GM19193 (cell line): ENCODE data around the gene REEP6.

ENCODE experiments used
- POLR2A ChIP-seq: IDR thresholded peaks from 4 replicates; pipeline ENCODE4 v1.6.1; 2011; ENCODE audit not compliant: insufficient read depth, insufficient read length; ENCODE audit errors: extremely low read depth

The REEP6 gene

GRCh38 chr19:1467215-1467489 is 23.8 kb upstream of the REEP6 start:
- no peak for TF ChIP-seq POLR2A

GRCh38 chr19:1467490-1468273 is 23.3 kb upstream of the REEP6 start:
- TF ChIP-seq POLR2A = no peak

DNA sequence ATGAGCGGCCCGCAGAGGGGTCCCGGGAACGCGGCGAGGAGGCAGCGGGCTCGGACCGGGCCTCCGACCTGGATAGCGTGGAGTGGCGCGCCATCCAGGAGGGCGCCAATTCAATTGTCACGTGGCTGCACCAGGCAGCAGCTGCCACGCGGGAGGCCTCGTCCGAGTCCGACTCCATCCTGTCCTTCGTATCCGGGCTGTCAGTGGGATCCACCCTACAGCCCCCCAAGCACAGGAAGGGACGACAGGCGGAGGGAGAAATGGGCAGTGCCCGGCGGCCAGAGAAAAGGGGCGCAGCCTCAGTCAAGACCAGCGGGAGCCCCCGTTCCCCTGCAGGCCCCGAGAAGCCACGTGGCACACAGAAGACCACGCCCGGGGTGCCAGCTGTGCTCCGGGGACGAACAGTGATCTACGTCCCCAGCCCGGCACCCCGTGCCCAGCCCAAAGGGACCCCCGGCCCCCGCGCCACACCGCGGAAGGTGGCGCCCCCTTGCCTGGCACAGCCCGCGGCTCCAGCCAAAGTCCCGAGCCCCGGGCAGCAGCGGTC is 22.6 kb upstream of the REEP6 start:
- no peak for TF ChIP-seq POLR2A

DNA sequence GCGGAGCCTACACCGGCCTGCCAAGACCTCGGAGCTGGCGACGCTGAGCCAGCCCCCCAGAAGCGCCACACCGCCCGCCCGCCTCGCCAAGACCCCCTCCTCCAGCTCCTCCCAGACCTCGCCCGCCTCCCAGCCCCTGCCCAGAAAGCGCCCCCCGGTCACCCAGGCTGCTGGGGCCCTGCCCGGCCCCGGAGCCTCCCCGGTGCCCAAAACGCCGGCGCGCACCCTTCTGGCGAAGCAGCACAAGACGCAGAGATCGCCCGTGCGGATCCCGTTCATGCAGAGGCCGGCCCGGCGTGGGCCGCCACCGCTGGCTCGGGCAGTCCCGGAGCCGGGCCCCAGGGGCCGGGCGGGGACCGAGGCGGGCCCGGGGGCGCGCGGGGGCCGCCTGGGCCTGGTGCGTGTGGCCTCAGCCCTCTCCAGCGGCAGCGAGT is 22.1 kb upstream of the REEP6 start:
- no peak for TF ChIP-seq POLR2A

- TF ChIP-seq POLR2A = no peak
These were observed 21.5 kb upstream of the REEP6 start for GRCh38 chr19:1469255-1470054.

- no peak for TF ChIP-seq POLR2A
These were observed 21.0 kb upstream of the REEP6 start for GRCh38 chr19:1470055-1470304.

- no peak for TF ChIP-seq POLR2A
These were observed 20.5 kb upstream of the REEP6 start for GRCh38 chr19:1470305-1471009.

- no peak for TF ChIP-seq POLR2A
These were observed 19.9 kb upstream of the REEP6 start for GRCh38 chr19:1471010-1471514.

- TF ChIP-seq POLR2A = no peak
These were observed 19.3 kb upstream of the REEP6 start for GRCh38 chr19:1471515-1472160.

GRCh38 chr19:1472231-1473084 is 18.5 kb upstream of the REEP6 start:
- no peak for TF ChIP-seq POLR2A

GRCh38 chr19:1473085-1473851 is 17.7 kb upstream of the REEP6 start:
- no peak for TF ChIP-seq POLR2A

DNA sequence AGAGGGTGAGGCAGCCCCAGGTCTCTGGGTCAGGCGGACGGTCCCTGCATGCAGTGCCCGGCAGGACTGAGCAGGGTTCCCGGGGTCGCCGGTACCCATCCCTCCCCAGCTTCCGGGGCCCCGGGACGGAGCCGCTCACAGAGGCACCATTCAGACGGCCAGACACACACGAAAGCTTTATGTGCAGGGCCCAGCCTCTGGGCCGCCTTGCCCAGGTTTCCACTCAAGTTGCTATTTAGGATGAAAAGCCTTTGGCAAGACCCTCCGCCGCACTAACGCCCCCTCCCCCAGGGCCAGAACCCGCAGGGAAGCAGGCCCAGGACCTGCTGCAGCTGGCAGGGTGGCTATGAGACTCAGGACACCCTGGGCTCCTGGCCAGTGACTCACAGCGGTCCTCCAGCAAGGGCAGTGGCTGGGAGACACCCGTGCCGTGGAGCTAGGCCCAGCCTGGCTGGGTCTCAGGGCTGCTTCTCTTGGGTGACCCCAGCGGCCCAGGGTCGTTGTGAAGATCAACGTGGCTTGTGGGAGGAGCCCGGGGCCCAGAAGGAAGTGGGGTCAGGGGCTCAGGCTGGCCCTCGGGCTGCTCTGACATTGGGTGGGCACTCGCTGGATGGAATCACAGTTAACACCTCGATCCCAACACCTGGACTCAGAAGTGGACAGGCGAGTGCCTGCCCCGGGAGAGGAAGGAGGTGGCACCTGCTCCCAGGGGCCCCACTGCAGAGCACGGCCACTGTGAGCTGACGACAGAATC is 16.8 kb upstream of the REEP6 start:
- no peak for TF ChIP-seq POLR2A

DNA sequence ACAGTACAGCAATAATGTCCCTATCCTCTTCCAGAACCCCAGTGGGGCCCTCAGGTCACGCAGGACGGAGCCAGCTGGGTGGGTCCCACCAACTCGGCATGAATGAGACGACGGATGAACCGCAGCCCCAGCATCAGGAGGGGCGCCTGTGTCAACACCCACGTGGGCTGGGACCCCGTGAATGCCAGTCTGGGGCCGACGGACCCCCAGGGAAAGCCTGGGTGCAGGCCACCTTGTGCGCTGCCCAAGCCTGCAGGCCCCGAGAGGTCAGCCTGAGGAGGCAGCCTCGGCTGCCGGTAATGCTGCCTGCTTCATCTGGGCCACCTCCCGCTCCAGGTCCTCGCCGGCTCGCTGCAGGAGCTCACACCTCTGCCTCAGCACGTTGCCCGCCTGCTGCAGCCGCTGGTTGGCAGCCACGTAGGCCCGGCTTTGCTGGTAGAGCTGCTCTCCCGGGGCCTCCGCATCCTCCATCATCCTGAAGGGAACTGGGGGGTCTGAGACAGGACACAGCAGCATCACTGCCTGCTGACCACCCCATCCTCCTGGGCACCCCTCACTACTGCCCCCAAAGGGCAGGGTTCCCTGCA is 16.1 kb upstream of the REEP6 start:
- no peak for TF ChIP-seq POLR2A
